Left lung (tissue), 10 donors: ENCODE measurements around the gene WDR74. TPM values are rescaled to one million over a fixed set of nuclear protein-coding genes. Genes with fewer than 3 reads are reported as not detected.

Experiments
- ATAC-seq: fragments of 200-7000 bp; cut with Tn5 transposase; one replicate; pipeline ENCODE4 v1.9.1; 2020; ENCODE audit warnings: moderate library complexity
- DNase-seq, 4 donors: peaks; one replicate each; pipeline ENCODE4 v3.0.0-alpha.2; 2013 to 2020
- H3K27ac ChIP-seq, 2 donors: fragments of 200-600 bp; sonication (generic) in 1 of 2; one replicate each; pipeline versions ENCODE4 v1.5.0 to v1.8.0; 2020 to 2021
- H3K27me3 ChIP-seq, 2 donors: fragments of 200-600 bp; sonication (generic) in 1 of 2; one replicate each; pipeline versions ENCODE4 v1.5.0 to v1.8.0; 2020 to 2021
- H3K36me3 ChIP-seq, 2 donors: fragments of 200-600 bp; sonication (generic) in 1 of 2; one replicate each; pipeline versions ENCODE4 v1.5.0 to v1.8.0; 2020 to 2021
- H3K4me1 ChIP-seq, 2 donors: fragments of 200-600 bp; one replicate each; pipeline ENCODE4 v1.8.0; 2021
- H3K4me3 ChIP-seq, 2 donors: fragments of 200-600 bp; sonication (generic) in 1 of 2; one replicate each; pipeline versions ENCODE4 v1.5.0 to v1.8.0; 2020 to 2021; ENCODE audit warnings: mild to moderate bottlenecking in 1 of 2
- H3K9me3 ChIP-seq, 2 donors: fragments of 200-600 bp; sonication (generic) in 1 of 2; one replicate each; pipeline versions ENCODE4 v1.5.0 to v1.8.0; 2020 to 2021
- intact Hi-C, 2 donors: fragments of 100-400 bp; cut with DNase I; formaldehyde crosslinking; loops; one replicate each; pipeline versions ENCODE4 v1.11.2 to v1.14.2; 2022
- polyA plus RNA-seq, 6 donors: library from polyadenylated mRNA; unstranded; fragments of 120-200 nt; gene quantifications; one replicate each; pipeline ENCODE4 v1.2.1, GENCODE V29; 2013; ENCODE audit not compliant: insufficient read length in 6 of 6
- total RNA-seq, 2 donors: library from RNA; stranded (reverse); fragmentation: NEBNext Ultra II Directional; extraction: Animal tissue kit (Norgen Biotek cat#: 25700); gene quantifications; one replicate each; pipeline ENCODE4 v1.2.1, GENCODE V29; 2021
- TF ChIP-seq, protein P1 (sequence below), 2 donors: fragments of 200-600 bp; sonication (generic) in 1 of 2; IDR thresholded peaks; one replicate each; pipeline versions ENCODE4 v1.5.0 to v1.8.0; 2021; ENCODE audit warnings: antibody characterized with exemption in 2 of 2
- donor health status: DM: no; HTN: yes; CAD: no.
- donor health status: DM: no; HTN: no; CAD: no.

Gene WDR74
- total and polyA plus RNA-seq, 8 donors, result 24.6 to 54.0 (median 43.3) TPM

DNA sequence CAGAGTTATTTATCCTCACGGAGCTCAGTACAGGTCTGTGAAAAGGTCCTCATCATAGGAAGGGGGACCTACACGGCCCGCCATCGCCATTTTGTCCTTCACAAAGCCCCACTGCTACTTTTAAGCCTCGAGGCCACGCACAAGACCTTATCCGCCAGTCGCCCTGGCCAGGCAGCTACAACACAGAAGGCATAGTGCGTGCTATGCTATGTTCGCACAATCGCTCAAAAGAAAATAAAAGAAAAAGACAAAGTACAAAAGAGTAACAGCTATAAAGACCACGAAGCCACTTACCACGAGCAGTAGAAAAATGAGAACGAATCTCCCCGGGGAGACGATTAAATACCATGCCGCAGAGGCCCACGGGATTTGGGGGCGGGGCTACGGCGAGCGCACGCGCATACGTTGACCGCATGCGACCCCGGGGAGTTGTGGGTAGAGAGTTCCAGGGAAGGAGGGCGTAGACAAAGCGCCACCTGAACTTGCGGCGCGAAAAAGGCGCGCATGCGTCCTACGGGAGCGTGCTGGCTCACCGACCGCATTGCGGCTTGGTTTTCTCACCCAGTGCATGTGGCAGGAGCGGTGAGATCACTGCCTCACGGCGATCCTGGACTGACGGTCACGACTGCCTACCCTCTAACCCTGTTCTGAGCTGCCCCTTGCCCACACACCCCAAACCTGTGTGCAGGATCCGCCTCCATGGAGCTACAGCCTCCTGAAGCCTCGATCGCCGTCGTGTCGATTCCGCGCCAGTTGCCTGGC, 16.4 kb upstream of the WDR74 start:
- Histone ChIP-seq H3K36me3 (peaks cover 4 to 39% of the 10 kb centered on the region in 2 donors), H3K27me3 (no peaks in the 10 kb centered on the region), H3K4me1 (peaks cover 17 to 63% of the 10 kb centered on the region in 2 donors), H3K4me3 (peak overlapping the region; percentile 65 to 81), H3K27ac (peak overlapping the region; percentile 45 to 82), H3K9me3 (no peaks in the 10 kb centered on the region)
- intact Hi-C loops, result loop anchor here in 1 of 2 donors (10.0 kb wide), 1 partner anchor 61 kb away; the partner anchor contains the start of gene TMEM223
- TF ChIP-seq, protein P1, sequence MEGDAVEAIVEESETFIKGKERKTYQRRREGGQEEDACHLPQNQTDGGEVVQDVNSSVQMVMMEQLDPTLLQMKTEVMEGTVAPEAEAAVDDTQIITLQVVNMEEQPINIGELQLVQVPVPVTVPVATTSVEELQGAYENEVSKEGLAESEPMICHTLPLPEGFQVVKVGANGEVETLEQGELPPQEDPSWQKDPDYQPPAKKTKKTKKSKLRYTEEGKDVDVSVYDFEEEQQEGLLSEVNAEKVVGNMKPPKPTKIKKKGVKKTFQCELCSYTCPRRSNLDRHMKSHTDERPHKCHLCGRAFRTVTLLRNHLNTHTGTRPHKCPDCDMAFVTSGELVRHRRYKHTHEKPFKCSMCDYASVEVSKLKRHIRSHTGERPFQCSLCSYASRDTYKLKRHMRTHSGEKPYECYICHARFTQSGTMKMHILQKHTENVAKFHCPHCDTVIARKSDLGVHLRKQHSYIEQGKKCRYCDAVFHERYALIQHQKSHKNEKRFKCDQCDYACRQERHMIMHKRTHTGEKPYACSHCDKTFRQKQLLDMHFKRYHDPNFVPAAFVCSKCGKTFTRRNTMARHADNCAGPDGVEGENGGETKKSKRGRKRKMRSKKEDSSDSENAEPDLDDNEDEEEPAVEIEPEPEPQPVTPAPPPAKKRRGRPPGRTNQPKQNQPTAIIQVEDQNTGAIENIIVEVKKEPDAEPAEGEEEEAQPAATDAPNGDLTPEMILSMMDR (IDR thresholded peaks at IDR 0.05), result no peak
- DNase-seq (peak; percentile 97 to 99 (median 98)), ATAC-seq (peak; percentile 98)

DNA sequence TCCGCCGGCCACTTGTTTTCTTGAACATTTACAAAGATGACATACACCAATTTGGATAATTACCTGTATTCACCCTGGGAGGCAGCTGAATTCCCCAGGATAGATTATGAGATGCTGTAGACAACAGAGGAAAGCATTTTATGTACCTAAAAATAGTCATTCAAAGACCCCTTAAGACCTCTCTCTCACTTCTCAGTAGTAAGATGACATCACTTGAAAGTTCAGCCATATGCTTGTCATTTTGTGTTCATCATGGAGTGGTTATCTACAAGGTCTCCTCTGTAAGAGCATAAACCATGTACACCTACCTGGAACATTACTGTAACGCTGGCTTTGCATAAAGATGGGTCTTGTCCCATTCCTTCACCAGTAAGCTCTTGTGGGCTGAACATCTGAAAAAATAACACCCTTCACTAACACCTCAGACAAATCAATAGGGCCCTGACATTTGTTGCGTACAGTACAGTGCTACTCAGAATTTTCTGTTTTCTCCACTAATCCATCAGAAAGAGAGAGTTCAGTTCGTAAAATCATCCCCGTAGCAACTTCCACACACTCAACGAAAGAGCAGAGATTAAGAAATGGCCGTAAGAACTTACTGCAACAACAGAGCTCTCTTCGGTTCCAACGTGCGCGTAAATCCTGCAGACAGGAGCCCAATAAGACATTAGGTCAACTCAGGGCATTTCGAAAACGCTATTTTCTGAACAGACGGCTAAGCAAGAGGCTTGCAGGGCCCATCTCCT, 15.6 kb upstream of the WDR74 start:
- intact Hi-C loops, result loop anchor here in 1 of 2 donors (10.0 kb wide), 1 partner anchor 60 kb away; the partner anchor contains the start of gene TMEM223
- Histone ChIP-seq H3K4me1 (peaks cover 17 to 63% of the 10 kb centered on the region in 2 donors), H3K27ac (peak overlapping the region; percentile 45 to 82), H3K36me3 (peaks cover 4 to 39% of the 10 kb centered on the region in 2 donors), H3K27me3 (no peaks in the 10 kb centered on the region), H3K9me3 (no peaks in the 10 kb centered on the region), H3K4me3 (peak overlapping the region; percentile 65 to 81)
- DNase-seq, result no peak
- TF ChIP-seq, protein P1 (IDR thresholded peaks at IDR 0.05), result no peak
- ATAC-seq, result no peak

DNA sequence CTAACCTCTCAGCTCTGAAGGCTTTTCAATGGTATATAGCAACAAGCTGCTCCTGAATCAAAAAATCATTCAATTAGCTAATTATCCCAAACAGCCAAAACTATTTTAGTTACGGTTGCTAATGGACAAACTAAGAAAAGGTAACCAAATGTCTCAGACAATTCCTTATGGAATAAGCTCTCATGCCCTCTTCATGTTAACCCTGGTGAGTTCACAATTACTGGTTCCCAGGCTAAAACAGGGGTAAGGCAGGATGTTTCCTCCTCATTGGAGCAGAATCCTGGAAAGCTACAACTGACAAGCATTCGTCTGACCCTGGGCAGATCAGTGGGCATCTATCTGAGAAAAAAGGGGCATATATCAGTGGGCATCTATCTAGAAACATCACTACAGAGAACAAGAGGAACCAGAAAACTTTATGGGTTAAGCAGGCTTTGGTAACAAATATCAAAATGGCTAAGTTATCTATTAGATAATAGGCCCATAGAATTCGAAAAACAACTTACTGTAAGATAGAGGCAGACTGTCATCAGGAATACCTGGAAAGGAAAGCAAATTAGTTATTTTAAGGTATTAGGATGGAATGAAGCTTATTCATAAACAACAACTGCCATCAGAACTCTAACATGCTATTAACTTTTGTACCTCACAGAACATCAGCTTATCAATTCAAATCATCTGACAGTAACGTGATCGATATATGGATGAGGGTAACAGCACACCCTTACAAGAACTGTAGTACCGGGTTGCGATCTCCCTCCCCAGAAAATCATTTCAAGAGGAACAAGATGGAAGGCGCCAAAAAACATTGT, 14.8 kb upstream of the WDR74 start:
- DNase-seq (no peak), ATAC-seq (no peak)
- peaks cover 4 to 39% of the 10 kb centered on the region in 2 donors for H3K36me3 ChIP-seq
- no peaks in the 10 kb centered on the region for H3K9me3 ChIP-seq
- H3K4me3 ChIP-seq, result peak overlapping the region; percentile 65 to 81
- TF ChIP-seq, protein P1 (IDR thresholded peaks at IDR 0.05), result no peak
- peak overlapping the region in 1 of 2 donors; percentile 82 for H3K27ac ChIP-seq
- H3K27me3 ChIP-seq, result no peaks in the 10 kb centered on the region
- H3K4me1 ChIP-seq, result peaks cover 17 to 63% of the 10 kb centered on the region in 2 donors
- intact Hi-C loops, result loop anchor here in 1 of 2 donors (10.0 kb wide), 1 partner anchor 59 kb away; the partner anchor contains the start of gene TMEM223

DNA sequence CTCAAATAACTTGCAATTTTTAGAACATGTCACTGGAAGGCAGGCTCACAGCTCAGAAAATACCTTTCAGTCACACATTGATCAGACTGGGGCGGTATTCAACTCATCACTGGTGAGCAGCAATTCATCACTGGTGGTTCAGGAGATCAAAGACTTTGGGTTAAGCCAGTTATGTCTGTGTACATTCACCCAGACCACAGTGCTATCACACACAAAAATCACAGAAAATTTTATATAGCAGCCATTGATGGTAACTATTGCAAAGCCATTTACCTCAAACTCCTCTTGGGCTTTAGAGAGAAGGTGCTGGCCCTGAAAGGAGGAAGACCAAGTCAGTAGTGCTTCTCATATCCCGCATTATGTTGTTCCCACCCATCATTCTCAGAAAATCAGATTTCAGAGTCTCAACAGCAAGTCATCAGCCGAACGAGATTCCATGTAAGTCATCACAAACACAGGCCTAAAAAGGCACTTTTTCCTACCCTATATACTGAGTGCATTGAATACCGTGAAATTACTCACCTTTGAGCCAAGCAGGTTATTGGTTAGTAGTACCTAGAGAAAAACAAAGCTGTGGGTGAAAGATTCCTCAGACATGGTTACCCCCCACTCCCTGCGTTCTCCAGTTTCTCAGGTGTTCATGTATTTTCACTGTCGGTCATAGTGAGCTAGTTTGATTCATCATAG, 14.0 kb upstream of the WDR74 start:
- H3K27ac ChIP-seq, result no peak overlapping the region
- peaks cover 4 to 39% of the 10 kb centered on the region in 2 donors for H3K36me3 ChIP-seq
- peak overlapping the region; percentile 65 to 81 for H3K4me3 ChIP-seq
- no peaks in the 10 kb centered on the region for H3K27me3 ChIP-seq
- TF ChIP-seq, protein P1 (IDR thresholded peaks at IDR 0.05), result no peak
- DNase-seq, result no peak
- intact Hi-C loops, result loop anchor here in 1 of 2 donors (10.0 kb wide), 1 partner anchor 59 kb away; the partner anchor contains the start of gene TMEM223
- H3K9me3 ChIP-seq, result no peaks in the 10 kb centered on the region
- no peak for ATAC-seq
- H3K4me1 ChIP-seq, result peaks cover 17 to 63% of the 10 kb centered on the region in 2 donors
